Brain microvascular endothelial cell (primary cell): ENCODE measurements around the gene DNMT3B.
A peak's percentile ranks its signal among the peaks of the same experiment; 100 is the strongest.
"Not testable (repeated sequence)": the region's sequence is repeated elsewhere in the genome, so short reads cannot be mapped to it uniquely, and the experiment has no call there.

Source experiments
- DNase-seq: peaks from one replicate; pipeline ENCODE4 v3.0.0-alpha.2; 2020
- H3K27ac ChIP-seq: fragments of 250-450 bp; sonication (Bioruptor Pico); 2 replicates; pipeline ENCODE4 v1.5.1; 2020; ENCODE audit warnings: mild to moderate bottlenecking, moderate library complexity
- H3K27me3 ChIP-seq: fragments of 250-450 bp; sonication (Bioruptor Pico); replicated peaks from 2 replicates; pipeline ENCODE4 v1.5.1; 2020; ENCODE audit warnings: mild to moderate bottlenecking
- H3K36me3 ChIP-seq: fragments of 250-450 bp; sonication (Bioruptor Pico); replicated peaks from 2 replicates; pipeline ENCODE4 v1.5.1; 2020; ENCODE audit warnings: mild to moderate bottlenecking
- H3K4me3 ChIP-seq: 2 replicates; pipeline ENCODE4 v1.5.1; 2011; ENCODE audit warnings: low read depth, mild to moderate bottlenecking, control low read depth, low read length, moderate library complexity
- CTCF ChIP-seq: IDR thresholded peaks from 2 replicates; pipeline ENCODE4 v1.5.1; 2011; ENCODE audit warnings: low read depth, mild to moderate bottlenecking, moderate library complexity, low read length, control low read depth, inconsistent platforms; ENCODE audit errors: missing control alignments
- in situ Hi-C: cut with HindIII; loops from 2 replicates; pipeline ENCODE4 v1.10.0; 2017; ENCODE audit warnings: low sequenced_read_pairs, low pct_ligation_motif_present

The DNMT3B gene

GRCh38 chr20:32761417-32761830 lies 761 bp upstream of the DNMT3B start:
- H3K27me3 ChIP-seq = no peaks in the 10 kb centered on the region
- in situ Hi-C loops = no loop called here
- no peak for TF ChIP-seq CTCF
- no peak for DNase-seq
- H3K36me3 ChIP-seq = no peaks in the 10 kb centered on the region
- H3K27ac ChIP-seq = no peak overlapping the region
- peak overlapping the region; percentile 70 for H3K4me3 ChIP-seq

GRCh38 chr20:32762754-32763201 lies 593 bp downstream of the DNMT3B start:
- TF ChIP-seq CTCF = no peak
- H3K4me3 ChIP-seq = peak overlapping the region; percentile 70
- no peak overlapping the region for H3K27ac ChIP-seq
- no peaks in the 10 kb centered on the region for H3K27me3 ChIP-seq
- in situ Hi-C loops = no loop called here
- no peak for DNase-seq
- no peaks in the 10 kb centered on the region for H3K36me3 ChIP-seq

DNA sequence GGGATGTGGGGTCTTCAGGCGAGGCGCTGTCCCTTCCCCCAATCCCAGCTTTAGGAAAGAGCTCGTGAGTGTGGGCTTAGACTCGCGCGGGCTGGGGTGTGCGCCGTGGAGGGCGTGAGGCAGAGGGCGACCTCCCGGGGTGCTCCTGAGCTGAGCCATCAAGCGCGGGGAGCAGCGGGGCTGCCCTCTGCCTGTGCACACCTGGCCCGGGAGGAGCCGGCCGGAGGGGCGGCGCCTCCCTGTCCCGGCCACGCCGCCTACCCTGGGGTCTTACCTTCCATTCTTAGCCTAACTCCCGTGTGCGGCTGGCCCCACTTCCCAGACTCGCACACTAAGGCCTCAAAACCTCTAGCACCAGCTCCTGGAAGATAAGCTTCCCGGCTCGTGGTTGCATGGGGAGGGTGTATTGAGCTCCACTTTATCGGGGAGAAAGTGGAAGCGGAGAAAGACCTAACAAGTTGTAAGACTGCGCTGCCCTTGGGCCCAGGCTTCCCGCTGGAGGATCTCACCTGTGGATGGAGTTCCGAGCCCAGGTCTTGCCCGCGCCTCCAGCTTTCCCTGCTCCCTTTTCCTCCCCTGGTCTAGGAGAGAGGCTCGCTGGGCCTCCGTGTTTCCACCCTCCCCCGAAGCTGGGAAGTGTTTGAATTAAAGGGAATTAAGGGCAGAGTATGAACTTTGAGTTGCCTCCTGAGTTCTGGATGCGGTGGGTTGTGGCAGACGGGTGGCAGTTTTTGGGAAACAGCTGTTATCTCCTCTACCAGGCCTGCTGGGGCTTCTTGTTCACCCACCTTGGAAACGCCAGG lies 1.2 kb downstream of the DNMT3B start:
- peak overlapping the region; percentile 70 for H3K4me3 ChIP-seq
- no peak overlapping the region for H3K27ac ChIP-seq
- H3K27me3 ChIP-seq = no peaks in the 10 kb centered on the region
- TF ChIP-seq CTCF = no peak
- no peak for DNase-seq
- in situ Hi-C loops = no loop called here
- H3K36me3 ChIP-seq = no peaks in the 10 kb centered on the region

DNA sequence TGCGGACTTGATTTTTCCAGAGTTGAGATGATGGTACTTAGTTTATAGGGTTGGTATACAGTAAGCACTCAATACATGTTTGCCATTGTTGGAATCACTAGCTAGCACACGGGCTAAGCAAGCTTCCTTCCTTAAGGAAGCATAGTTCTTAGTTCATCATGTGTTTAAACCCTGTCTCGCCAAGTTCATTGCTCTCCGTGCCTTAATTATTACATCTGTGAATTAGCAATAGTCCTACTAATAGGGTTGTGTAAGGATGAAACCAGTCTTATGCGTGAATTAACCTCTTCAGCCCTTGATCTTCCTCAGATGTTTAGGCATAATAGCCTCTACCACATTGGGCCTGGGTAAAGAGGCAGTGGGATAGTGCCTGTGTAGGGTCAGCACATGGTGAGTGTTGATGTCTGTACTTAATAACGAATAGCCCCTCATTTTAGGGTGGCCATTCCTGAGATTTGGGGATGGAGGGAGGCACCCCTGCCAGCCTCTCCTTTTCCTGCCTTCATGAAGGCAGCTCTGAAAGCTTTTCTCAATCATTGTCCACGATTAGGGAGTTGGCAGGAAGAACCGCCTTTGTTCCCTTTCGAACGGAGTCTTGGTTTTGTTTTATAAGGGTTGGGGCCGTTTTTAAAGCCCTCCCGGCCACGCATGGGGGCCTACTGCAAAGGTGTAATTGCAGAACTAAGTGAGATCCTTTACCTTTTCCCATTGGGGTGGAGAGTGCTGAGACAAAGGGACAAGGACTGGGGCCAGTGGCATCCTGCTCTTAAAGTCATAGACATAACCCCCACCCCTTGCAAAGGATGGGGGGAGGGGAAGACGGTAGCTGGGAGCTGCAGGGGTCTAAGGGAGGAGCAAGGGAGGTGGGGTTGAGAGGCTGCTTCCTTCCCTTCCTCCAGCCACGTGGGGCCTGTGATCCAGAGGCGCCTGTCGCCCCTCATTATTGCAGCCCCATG lies 2.1 kb downstream of the DNMT3B start:
- Histone ChIP-seq H3K36me3 (no peaks in the 10 kb centered on the region), H3K4me3 (peak overlapping the region; percentile 70), H3K27ac (no peak overlapping the region), H3K27me3 (no peaks in the 10 kb centered on the region)
- in situ Hi-C loops = no loop called here
- no peak for TF ChIP-seq CTCF
- DNase-seq = no peak

- H3K27ac ChIP-seq, H3K36me3 ChIP-seq, DNase-seq, in situ Hi-C loops, H3K27me3 ChIP-seq, H3K4me3 ChIP-seq: not testable (repeated sequence)
Observed at GRCh38 chr20:32765230-32765875, 3.2 kb downstream of the DNMT3B start.
